Progenitor cell of endocrine pancreas (in vitro differentiated cells): ENCODE measurements around the gene XIST. TPM values are rescaled to one million over a fixed set of nuclear protein-coding genes. Genes with fewer than 3 reads are reported as not detected.
A peak's percentile ranks its signal among the peaks of the same experiment; 100 is the strongest.

ENCODE experiments used
- DNase-seq: peaks from one replicate; pipeline ENCODE4 v3.0.0; 2021; ENCODE audit warnings: low spot score; ENCODE audit not compliant: unreplicated experiment
- H3K27ac Mint-ChIP-seq: 2 replicates; pipeline ENCODE4 v1.8.0; 2021; ENCODE audit warnings: mild to moderate bottlenecking, moderate library complexity, mixed read lengths
- H3K27me3 Mint-ChIP-seq: 2 replicates; pipeline ENCODE4 v1.8.0; 2021; ENCODE audit warnings: mixed read lengths
- H3K36me3 Mint-ChIP-seq: 2 replicates; pipeline ENCODE4 v1.8.0; 2022; ENCODE audit warnings: mixed read lengths; ENCODE audit not compliant: insufficient read depth
- H3K4me1 Mint-ChIP-seq: 2 replicates; pipeline ENCODE4 v1.8.0; 2021; ENCODE audit warnings: low read depth, mixed read lengths
- H3K4me3 Mint-ChIP-seq: 2 replicates; pipeline ENCODE4 v1.8.0; 2021; ENCODE audit warnings: low read depth, mild to moderate bottlenecking, moderate library complexity, mixed read lengths
- H3K9me3 Mint-ChIP-seq: 2 replicates; pipeline ENCODE4 v1.8.0; 2021; ENCODE audit warnings: low read depth, mixed read lengths
- CTCF ChIP-seq: fragments of 200-600 bp; sonication (generic); IDR thresholded peaks from one replicate; pipeline ENCODE4 v1.5.0; 2021; ENCODE audit warnings: antibody characterized with exemption, mild to moderate bottlenecking; ENCODE audit not compliant: unreplicated experiment
- total RNA-seq: library from RNA; stranded (reverse); gene quantifications from 2 replicates; pipeline ENCODE4 v1.2.1, GENCODE V29; 2021

XIST gene
- total RNA-seq, 1 donor from 2014 or later, result not detected

DNA sequence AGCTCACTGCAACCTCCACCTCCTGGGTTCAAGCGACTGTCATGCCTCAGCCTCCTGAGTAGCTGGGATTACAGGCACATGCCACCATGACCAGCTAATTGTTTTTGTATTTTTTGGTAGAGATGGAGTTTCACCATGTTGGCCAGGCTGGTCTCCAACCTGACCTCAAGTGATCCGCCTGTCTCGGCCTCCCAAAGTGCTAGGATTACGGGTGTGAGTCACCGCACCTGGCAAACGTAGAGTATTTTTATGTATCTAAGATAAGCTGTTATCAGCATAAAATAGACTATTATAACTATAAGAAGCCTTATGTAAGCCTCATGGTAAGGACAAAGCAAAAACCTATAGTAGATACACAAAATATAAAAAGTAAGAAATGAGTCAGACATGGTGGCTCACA is 14.6 kb upstream of the XIST start:
- DNase-seq, result no peak
- no peak overlapping the region for H3K4me3 Mint-ChIP-seq
- H3K27me3 Mint-ChIP-seq, result no peaks in the 10 kb centered on the region
- no peak overlapping the region for H3K27ac Mint-ChIP-seq
- no peak for TF ChIP-seq CTCF
- no peaks in the 10 kb centered on the region for H3K36me3 Mint-ChIP-seq
- no peaks in the 10 kb centered on the region for H3K4me1 Mint-ChIP-seq
- H3K9me3 Mint-ChIP-seq, result no peaks in the 10 kb centered on the region

- no peak for TF ChIP-seq CTCF
- H3K4me1 Mint-ChIP-seq, result no peaks in the 10 kb centered on the region
- H3K27ac Mint-ChIP-seq, result no peak overlapping the region
- DNase-seq, result no peak
- no peak overlapping the region for H3K4me3 Mint-ChIP-seq
- H3K36me3 Mint-ChIP-seq, result no peaks in the 10 kb centered on the region
- H3K27me3 Mint-ChIP-seq, result no peaks in the 10 kb centered on the region
- peaks cover 8% of the 10 kb centered on the region for H3K9me3 Mint-ChIP-seq
These were observed 11.3 kb upstream of the XIST start for GRCh38 chrX:73863852-73864251.

GRCh38 chrX:73863268-73863667 is 10.8 kb upstream of the XIST start:
- H3K27ac Mint-ChIP-seq, result no peak overlapping the region

GRCh38 chrX:73859622-73860021 is 7.1 kb upstream of the XIST start:
- H3K36me3 Mint-ChIP-seq, result no peaks in the 10 kb centered on the region
- no peak overlapping the region for H3K27ac Mint-ChIP-seq
- no peak for DNase-seq
- no peaks in the 10 kb centered on the region for H3K4me1 Mint-ChIP-seq
- H3K4me3 Mint-ChIP-seq, result no peak overlapping the region
- peaks cover 8% of the 10 kb centered on the region for H3K9me3 Mint-ChIP-seq
- H3K27me3 Mint-ChIP-seq, result no peaks in the 10 kb centered on the region
- no peak for TF ChIP-seq CTCF

More at GRCh38 chrX:73863268-73863667, 10.8 kb upstream of the XIST start:
- no peaks in the 10 kb centered on the region for H3K36me3 Mint-ChIP-seq
- no peaks in the 10 kb centered on the region for H3K27me3 Mint-ChIP-seq
- H3K9me3 Mint-ChIP-seq, result peaks cover 8% of the 10 kb centered on the region
- no peak for DNase-seq
- no peaks in the 10 kb centered on the region for H3K4me1 Mint-ChIP-seq
- H3K4me3 Mint-ChIP-seq, result no peak overlapping the region
- TF ChIP-seq CTCF, result no peak

DNA sequence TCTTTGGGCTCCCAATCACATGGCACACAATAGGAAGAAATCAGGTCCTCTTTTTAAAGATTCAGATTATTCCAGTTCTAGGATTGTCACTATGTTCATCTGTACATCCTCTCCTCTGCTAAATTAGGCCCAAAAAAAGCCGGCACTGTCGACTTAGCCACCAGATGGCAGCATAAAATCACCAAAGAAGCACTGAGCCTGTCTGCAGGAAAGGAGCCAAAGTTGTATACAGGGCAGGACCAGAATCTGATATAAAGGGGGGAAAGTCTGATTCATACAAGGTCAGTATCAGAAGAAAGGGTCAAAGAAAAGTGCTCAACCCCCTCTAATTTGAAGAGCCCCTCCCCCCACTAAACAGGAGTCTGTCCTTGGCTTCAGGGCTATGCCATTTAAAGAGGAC is 3.0 kb upstream of the XIST start:
- Mint-ChIP-seq H3K27me3 (no peaks in the 10 kb centered on the region), H3K36me3 (no peaks in the 10 kb centered on the region), H3K27ac (no peak overlapping the region), H3K9me3 (peaks cover 13% of the 10 kb centered on the region), H3K4me1 (no peaks in the 10 kb centered on the region), H3K4me3 (no peak overlapping the region)
- peak; percentile 46 for DNase-seq
- peak; percentile 84 for TF ChIP-seq CTCF

DNA sequence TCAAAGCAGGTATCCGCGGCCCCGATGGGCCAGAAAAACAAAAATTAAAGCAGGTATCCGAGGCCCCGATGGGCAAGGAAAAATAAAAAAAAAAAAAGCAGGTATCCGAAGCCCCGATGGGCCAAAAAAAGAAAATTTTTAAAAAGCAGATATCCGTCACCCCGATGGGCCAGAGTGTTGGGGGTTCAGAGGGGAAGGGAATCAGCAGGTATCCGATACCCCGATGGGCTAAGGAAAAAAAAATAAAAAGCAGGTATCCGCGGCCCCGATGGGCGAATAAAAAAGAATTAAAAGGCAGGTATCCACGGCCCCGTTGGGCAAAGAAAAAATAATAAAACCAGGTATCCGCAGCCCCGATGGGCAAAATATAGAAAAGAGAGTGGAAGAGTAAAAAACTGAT is 492 bp downstream of the XIST start:
- no peak overlapping the region for H3K27ac Mint-ChIP-seq
- H3K9me3 Mint-ChIP-seq, result peaks cover 5% of the 10 kb centered on the region
- H3K36me3 Mint-ChIP-seq, result no peaks in the 10 kb centered on the region
- H3K4me1 Mint-ChIP-seq, result no peaks in the 10 kb centered on the region
- no peak for DNase-seq
- TF ChIP-seq CTCF, result no peak
- H3K4me3 Mint-ChIP-seq, result no peak overlapping the region
- H3K27me3 Mint-ChIP-seq, result no peaks in the 10 kb centered on the region
